GM12878 (cell line): Measurements from ENCODE around the gene PRM1. TPM values are rescaled to one million over a fixed set of nuclear protein-coding genes. Genes with fewer than 3 reads are reported as not detected.

ENCODE experiments used
- ATAC-seq: fragments of 200-7000 bp; cut with Tn5 transposase; 3 replicates; pipeline ENCODE4 v1.9.1; 2020; ENCODE audit warnings: mild to moderate bottlenecking, moderate library complexity
- BruUV-seq: library from RNA; stranded (reverse); fragments of 400-500 nt; replicated peaks from 2 replicates; lab custom pipeline; 2021; lab: Mats Ljungman, UMichigan
- CTCF ChIA-PET: fragments of 300-600 bp; sonication (Branson Sonifier 250); formaldehyde crosslinking; extraction: SDS; loops from one replicate; lab custom pipeline; 2021; ENCODE audit warnings: inconsistent platforms; lab: Yijun Ruan, JAX
- POLR2A ChIA-PET: fragments of 350-600 bp; formaldehyde crosslinking; extraction: SDS; loops from one replicate; lab custom pipeline; 2021; ENCODE audit warnings: inconsistent platforms; lab: Charles Lee
- RAD21 ChIA-PET: fragments of 300-600 bp; sonication (Branson Sonifier 250); formaldehyde crosslinking; loops from one replicate; lab custom pipeline; 2023; ENCODE audit warnings: antibody characterized with exemption; ENCODE audit not compliant: unreplicated experiment; lab: Charles Lee
- SMC1A ChIA-PET: fragments of 300-600 bp; sonication (Branson Sonifier 250); formaldehyde crosslinking; loops from one replicate; lab custom pipeline; 2023; ENCODE audit not compliant: unreplicated experiment, uncharacterized antibody; lab: Charles Lee
- DNase-seq: peaks from one replicate; pipeline ENCODE4 v3.0.0-alpha.2; 2011; ENCODE audit warnings: low read depth, low spot score
- FAIRE-seq: peaks from 3 replicates; lab custom pipeline; 2011; peaks lifted over from hg19 to GRCh38; lab: Jason Lieb, UNC
- H2AFZ ChIP-seq: 2 replicates; pipeline ENCODE4 v1.6.0; 2011; ENCODE audit warnings: low read depth, low read length, control low read depth; ENCODE audit not compliant: control insufficient read depth
- H3K27ac ChIP-seq: 2 replicates; pipeline ENCODE4 v1.5.1; 2011; ENCODE audit warnings: control low read depth; ENCODE audit not compliant: control insufficient read depth, insufficient read depth
- H3K27me3 ChIP-seq, 2 experiments: replicated peaks in 1 of 2; 2 replicates each; pipeline versions ENCODE4 v1.6.0 to v1.6.1; 2011; ENCODE audit warnings: low read length in 1 of 2; ENCODE audit not compliant: control insufficient read depth in 2 of 2, insufficient read depth in 2 of 2
- H3K36me3 ChIP-seq, 2 experiments: 2 replicates each; pipeline ENCODE4 v1.5.1; 2011; ENCODE audit warnings: low read length in 1 of 2; ENCODE audit not compliant: control insufficient read depth in 2 of 2, insufficient read depth in 2 of 2
- H3K4me1 ChIP-seq: 2 replicates; pipeline ENCODE4 v1.6.1; 2011; ENCODE audit warnings: mild to moderate bottlenecking, low read length, moderate library complexity, mixed read lengths; ENCODE audit not compliant: control insufficient read depth, insufficient read depth
- H3K4me2 ChIP-seq: 2 replicates; pipeline ENCODE4 v1.6.0; 2011; ENCODE audit warnings: control low read depth; ENCODE audit not compliant: control insufficient read depth, insufficient read depth
- H3K4me3 ChIP-seq: fragments of 200-600 bp; sonication (generic); 2 replicates; pipeline ENCODE4 v1.5.1; 2016
- H3K79me2 ChIP-seq: 2 replicates; pipeline ENCODE4 v1.6.0; 2011; ENCODE audit warnings: low read length; ENCODE audit not compliant: control insufficient read depth, insufficient read depth
- H3K9ac ChIP-seq: 2 replicates; pipeline ENCODE4 v1.8.0; 2011; ENCODE audit warnings: low read length, control low read depth, mixed read lengths; ENCODE audit not compliant: control insufficient read depth, insufficient read depth
- H3K9me3 ChIP-seq: replicated peaks from 3 replicates; pipeline ENCODE4 v1.5.1; 2011; ENCODE audit warnings: mild to moderate bottlenecking, low read length; ENCODE audit not compliant: control insufficient read depth, insufficient read depth
- H4K20me1 ChIP-seq: 2 replicates; pipeline ENCODE4 v1.6.0; 2011; ENCODE audit not compliant: control insufficient read depth, insufficient read depth
- CBX3 ChIP-seq: fragments of 200-600 bp; sonication (generic); IDR thresholded peaks from 2 replicates; pipeline ENCODE4 v1.6.1; 2016; ENCODE audit warnings: low read depth, borderline replicate concordance
- CUX1 ChIP-seq: IDR thresholded peaks from 2 replicates; pipeline ENCODE4 v1.6.1; 2012; ENCODE audit warnings: improper control_type of control experiment, low read depth, low read length; ENCODE audit not compliant: insufficient replicate concordance
- EED ChIP-seq: sonication (generic); IDR thresholded peaks from 2 replicates; pipeline ENCODE4 v1.6.1; 2016; ENCODE audit warnings: antibody characterized with exemption, low read depth
- EGR1 ChIP-seq, 2 experiments: IDR thresholded peaks; 1 replicate in 1 of 2; 2 replicates in 1 of 2; pipeline ENCODE4 v1.6.1; 2011 to 2012; ENCODE audit warnings: low read depth in 2 of 2, low read length in 2 of 2, borderline replicate concordance in 1 of 2, mild to moderate bottlenecking in 1 of 2, moderate library complexity in 1 of 2
- EP300 ChIP-seq, 2 experiments: fragments of 150-350 bp in 1 of 2; IDR thresholded peaks; 2 replicates each; pipeline ENCODE4 v1.6.1; 2011 to 2012; ENCODE audit warnings: low read depth in 2 of 2, low read length in 2 of 2, borderline replicate concordance in 1 of 2, improper control_type of control experiment in 1 of 2, inconsistent platforms in 1 of 2; ENCODE audit not compliant: control insufficient read depth in 1 of 2
- GATAD2B ChIP-seq: fragments of 450-650 bp; conservative IDR thresholded peaks from 2 replicates; pipeline ENCODE4 v1.6.1; 2017; ENCODE audit warnings: low read depth, mild to moderate bottlenecking, moderate library complexity
- LARP7 ChIP-seq: fragments of 450-650 bp; IDR thresholded peaks from 2 replicates; pipeline ENCODE4 v1.6.1; 2017; ENCODE audit warnings: mild to moderate bottlenecking
- MAX ChIP-seq: IDR thresholded peaks from 2 replicates; pipeline ENCODE4 v1.6.1; 2012; ENCODE audit warnings: low read depth, low read length, improper control_type of control experiment
- NR2C1 ChIP-seq: fragments of 450-650 bp; IDR thresholded peaks from 2 replicates; pipeline ENCODE4 v1.6.1; 2017; ENCODE audit warnings: antibody characterized with exemption, mild to moderate bottlenecking, moderate library complexity
- POLR2A ChIP-seq: IDR thresholded peaks from 2 replicates; pipeline ENCODE4 v1.6.1; 2011; ENCODE audit warnings: low read depth, mild to moderate bottlenecking, low read length
- RAD51 ChIP-seq: fragments of 450-650 bp; IDR thresholded peaks from 2 replicates; pipeline ENCODE4 v1.6.1; 2016; ENCODE audit warnings: moderate library complexity, mild to moderate bottlenecking, inconsistent platforms
- RUNX3 ChIP-seq: IDR thresholded peaks from 2 replicates; pipeline ENCODE4 v1.6.1; 2012; ENCODE audit warnings: low read length, inconsistent platforms
- SKIL ChIP-seq: fragments of 450-650 bp; IDR thresholded peaks from 2 replicates; pipeline ENCODE4 v1.6.1; 2017; ENCODE audit warnings: mild to moderate bottlenecking, low read depth, inconsistent platforms; ENCODE audit not compliant: poor library complexity, severe bottlenecking
- SMAD1 ChIP-seq: fragments of 450-650 bp; IDR thresholded peaks from 2 replicates; pipeline ENCODE4 v1.6.1; 2018; ENCODE audit warnings: mild to moderate bottlenecking, low read depth; ENCODE audit not compliant: partially characterized antibody
- YBX1 ChIP-seq: fragments of 450-650 bp; IDR thresholded peaks from 2 replicates; pipeline ENCODE4 v1.6.1; 2016; ENCODE audit warnings: antibody characterized with exemption
- WGBS: methylation state at CpG from one replicate; pipeline ENCODE4 v1.1.6; 2016; ENCODE audit warnings: low lambda C conversion rate; ENCODE audit not compliant: insufficient replicate concordance, insufficient coverage; ENCODE audit errors: missing lambda C conversion rate; 5-methylcytosine and 5-hydroxymethylcytosine counted together
- in situ Hi-C: fragments of 300-500 bp; cut with MboI; formaldehyde crosslinking; loops from 9 replicates; pipeline ENCODE4 v1.14.3; 2018; ENCODE audit warnings: mixed read lengths
- intact Hi-C: fragments of 100-400 bp; cut with micrococcal nuclease; formaldehyde crosslinking; loops from one replicate; pipeline ENCODE4 v1.14.2; 2022; ENCODE audit not compliant: unreplicated experiment
- polyA plus RNA-seq, 11 experiments: library from polyadenylated mRNA; depleted of rRNA in 4 of 11; unstranded in 6 of 11; stranded (reverse) in 5 of 11; fragments of >200 nt; fragmentation: Nextera tagmentation in 4 of 11; fragmentation: Illumina TruSeq in 1 of 11; extraction: Ambion mirVana in 4 of 11; extraction: Trizol in 1 of 11; gene quantifications; 1 replicate in 1 of 11; 2 replicates in 10 of 11; pipeline versions ENCODE4 v1.2.1 to v1.2.3, GENCODE V29; 2011 to 2016; ENCODE audit warnings: inconsistent platforms in 2 of 11, missing spikeins in 2 of 11, low read depth in 1 of 11
- total RNA-seq, 4 experiments: library from RNA; depleted of rRNA in 3 of 4; stranded (reverse); fragments of >200 nt in 3 of 4; fragmentation: Illumina TruSeq in 1 of 4; extraction: Trizol in 1 of 4; gene quantifications; 2 replicates each; pipeline versions ENCODE4 v1.2.1 to v1.2.3, GENCODE V29; 2013 to 2021

The PRM1 gene
- total and polyA plus RNA-seq, 10 of the 15 experiments (the other 5 are each of a cell fraction or from before 2014, with no cell fraction given) = 0.20 TPM; not detected in 9

- peak overlapping the region; percentile 90 for H3K27ac ChIP-seq
- ATAC-seq = peak; percentile 49
- TF ChIP-seq GATAD2B = no peak
- no peak for TF ChIP-seq LARP7
- TF ChIP-seq POLR2A = no peak
- TF ChIP-seq YBX1 = 0 out of 2 replicates have a peak, but pooled peaks have one; percentile 11
- no peak for TF ChIP-seq NR2C1
- TF ChIP-seq CUX1 = no peak
- TF ChIP-seq EP300 (IDR thresholded peaks at IDR 0.05; ENCODE audit: borderline replicate concordance in 1 of 2, control insufficient read depth in 1 of 2, low read depth in 2 of 2, low read length in 2 of 2) = peak; percentile 5 to 63; a peak in 1 of 4 replicates
- no peak for TF ChIP-seq SMAD1
- peak; percentile 35; the same call in 1 of the 2 replicates for TF ChIP-seq EED
- no peak for TF ChIP-seq EGR1 (IDR thresholded peaks at IDR 0.05; ENCODE audit: borderline replicate concordance in 1 of 2, low read depth in 2 of 2, low read length in 2 of 2)
- TF ChIP-seq SKIL = peak; percentile 55
- no peak for TF ChIP-seq CBX3
- TF ChIP-seq RUNX3 = peak; percentile 59; the same call in 1 of the 2 replicates
- no peak for TF ChIP-seq MAX
- TF ChIP-seq RAD51 = peak; percentile 94
Measured at GRCh38 chr16:11309895-11310633, 28.9 kb upstream of the PRM1 start.

More at GRCh38 chr16:11309895-11310633, 28.9 kb upstream of the PRM1 start:
- ChIA-PET RAD21 (interaction anchor here (0.6 to 8.5 kb wide), 14 partner anchors 11 to 345 kb away, joined by 3 to 206 read pairs (median 6); partner anchors contain the start of gene SOCS1), CTCF (interaction anchor here (1.0 to 6.9 kb wide), 10 partner anchors 12 to 346 kb away, joined by 3 to 70 read pairs (median 8); partner anchors contain the start of gene SOCS1), POLR2A (interaction anchor here (0.5 to 5.4 kb wide), 17 partner anchors 11 to 996 kb away, joined by 3 to 85 read pairs (median 5); partner anchors contain the start of gene SOCS1), SMC1A (interaction anchor here (0.6 to 7.4 kb wide), 19 partner anchors 11 to 368 kb away, joined by 3 to 194 read pairs (median 3); partner anchors contain the start of gene SOCS1)
- H2AFZ ChIP-seq = no peak overlapping the region; the same call in 1 of the 2 replicates
- DNase-seq = peak; percentile 77
- 29% methylated on average over 9 of the region's 9 CpGs for WGBS
- peak overlapping the region; percentile 27; the same call in 1 of the 2 replicates for H3K4me3 ChIP-seq
- FAIRE-seq = no peak
- H3K9me3 ChIP-seq = peaks cover 2% of the 10 kb centered on the region; the same call in 2 of the 3 replicates
- no TSS peak for BruUV-seq
- in situ Hi-C loops = loop anchor here (5.0 to 10.0 kb wide), 2 partner anchors 343 to 1005 kb away; no protein-coding TSS in a partner anchor
- intact Hi-C loops = loop anchor here (2.0 to 5.0 kb wide), 3 partner anchors 53 to 345 kb away; partner anchors contain the start of gene SOCS1
- peaks cover 67% of the 10 kb centered on the region for H3K4me1 ChIP-seq
- peak overlapping the region; percentile 42; the same call in 1 of the 2 replicates for H3K9ac ChIP-seq
- H3K79me2 ChIP-seq = no peaks in the 10 kb centered on the region
- H3K27me3 ChIP-seq = no peaks in the 10 kb centered on the region
- H3K4me2 ChIP-seq = peak overlapping the region; percentile 57
- H4K20me1 ChIP-seq = no peaks in the 10 kb centered on the region
- no peaks in the 10 kb centered on the region for H3K36me3 ChIP-seq
